Tibial artery (tissue), 4 donors: ENCODE measurements around the gene ZNF277.

Experiments used
- DNase-seq, 2 donors: peaks; one replicate each; pipeline ENCODE4 v3.0.0-alpha.2; 2019
- H3K27ac ChIP-seq, 2 donors: fragments of 200-600 bp; sonication (generic) in 1 of 2; 1 replicate in 1 of 2; 2 replicates in 1 of 2; pipeline ENCODE4 v1.5.1; 2018 to 2019; ENCODE audit warnings: mild to moderate bottlenecking in 1 of 2
- H3K27me3 ChIP-seq, 2 donors: fragments of 200-600 bp; sonication (generic) in 1 of 2; one replicate each; pipeline versions ENCODE4 v1.5.1 to v1.6.0; 2016 to 2019
- H3K36me3 ChIP-seq, 3 donors: fragments of 200-600 bp; sonication (generic) in 2 of 3; one replicate each; pipeline ENCODE4 v1.5.1; 2016 to 2019; ENCODE audit warnings: mild to moderate bottlenecking in 2 of 3
- H3K4me1 ChIP-seq, 4 donors: fragments of 200-600 bp; sonication (generic) in 2 of 4; 1 replicate in 3 of 4; 2 replicates in 1 of 4; pipeline ENCODE4 v1.5.1; 2016 to 2019
- H3K4me3 ChIP-seq, 2 donors: fragments of 200-600 bp; sonication (generic) in 1 of 2; 1 replicate in 1 of 2; 2 replicates in 1 of 2; pipeline ENCODE4 v1.5.1; 2018 to 2019; ENCODE audit warnings: mild to moderate bottlenecking in 2 of 2
- H3K9me3 ChIP-seq, 3 donors: fragments of 200-600 bp; sonication (generic) in 1 of 3; one replicate each; pipeline ENCODE4 v1.5.1; 2016 to 2019
- intact Hi-C: fragments of 100-400 bp; cut with DNase I; formaldehyde crosslinking; loops from one replicate; pipeline ENCODE4 v1.15.0; 2023; ENCODE audit warnings: low total_unique reads
- TF ChIP-seq, protein P1 (sequence below), 2 experiments: fragments of 200-600 bp in 1 of 2; fragments of 450-650 bp in 1 of 2; IDR thresholded peaks; one replicate each; pipeline ENCODE4 v1.5.1; 2017 to 2019; ENCODE audit warnings: antibody characterized with exemption in 2 of 2, mild to moderate bottlenecking in 1 of 2, moderate library complexity in 1 of 2

The ZNF277 gene

DNA sequence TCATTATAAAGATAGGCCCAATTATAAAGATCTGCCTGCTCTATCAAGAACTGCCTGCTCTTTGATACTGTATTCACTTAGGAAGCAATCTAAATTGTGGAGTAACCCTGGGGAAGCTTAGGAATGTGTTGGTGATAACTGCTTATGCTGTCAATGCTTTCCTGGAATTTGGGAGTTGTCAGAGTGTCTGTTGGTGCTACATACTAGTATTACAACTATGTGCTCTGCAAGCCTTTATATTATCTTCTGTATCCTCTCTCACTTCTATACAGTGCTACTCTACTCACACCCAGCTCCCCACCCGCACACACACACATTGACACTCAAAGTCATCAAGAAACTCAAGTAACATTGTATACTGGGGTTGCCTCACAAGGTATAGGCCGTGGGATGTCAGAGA lies 6.1 kb downstream of the ZNF277 start:
- H3K36me3 ChIP-seq = no peaks in the 10 kb centered on the region
- H3K27ac ChIP-seq = no peak overlapping the region
- H3K27me3 ChIP-seq = no peaks in the 10 kb centered on the region
- H3K4me1 ChIP-seq = peaks cover 0 to 14% (median under 1%) of the 10 kb centered on the region in 4 donors
- H3K9me3 ChIP-seq = no peaks in the 10 kb centered on the region
- intact Hi-C loops = no loop called here
- no peak overlapping the region for H3K4me3 ChIP-seq
- no peak for DNase-seq
- TF ChIP-seq, protein P1, sequence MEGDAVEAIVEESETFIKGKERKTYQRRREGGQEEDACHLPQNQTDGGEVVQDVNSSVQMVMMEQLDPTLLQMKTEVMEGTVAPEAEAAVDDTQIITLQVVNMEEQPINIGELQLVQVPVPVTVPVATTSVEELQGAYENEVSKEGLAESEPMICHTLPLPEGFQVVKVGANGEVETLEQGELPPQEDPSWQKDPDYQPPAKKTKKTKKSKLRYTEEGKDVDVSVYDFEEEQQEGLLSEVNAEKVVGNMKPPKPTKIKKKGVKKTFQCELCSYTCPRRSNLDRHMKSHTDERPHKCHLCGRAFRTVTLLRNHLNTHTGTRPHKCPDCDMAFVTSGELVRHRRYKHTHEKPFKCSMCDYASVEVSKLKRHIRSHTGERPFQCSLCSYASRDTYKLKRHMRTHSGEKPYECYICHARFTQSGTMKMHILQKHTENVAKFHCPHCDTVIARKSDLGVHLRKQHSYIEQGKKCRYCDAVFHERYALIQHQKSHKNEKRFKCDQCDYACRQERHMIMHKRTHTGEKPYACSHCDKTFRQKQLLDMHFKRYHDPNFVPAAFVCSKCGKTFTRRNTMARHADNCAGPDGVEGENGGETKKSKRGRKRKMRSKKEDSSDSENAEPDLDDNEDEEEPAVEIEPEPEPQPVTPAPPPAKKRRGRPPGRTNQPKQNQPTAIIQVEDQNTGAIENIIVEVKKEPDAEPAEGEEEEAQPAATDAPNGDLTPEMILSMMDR (IDR thresholded peaks at IDR 0.05) = no peak

DNA sequence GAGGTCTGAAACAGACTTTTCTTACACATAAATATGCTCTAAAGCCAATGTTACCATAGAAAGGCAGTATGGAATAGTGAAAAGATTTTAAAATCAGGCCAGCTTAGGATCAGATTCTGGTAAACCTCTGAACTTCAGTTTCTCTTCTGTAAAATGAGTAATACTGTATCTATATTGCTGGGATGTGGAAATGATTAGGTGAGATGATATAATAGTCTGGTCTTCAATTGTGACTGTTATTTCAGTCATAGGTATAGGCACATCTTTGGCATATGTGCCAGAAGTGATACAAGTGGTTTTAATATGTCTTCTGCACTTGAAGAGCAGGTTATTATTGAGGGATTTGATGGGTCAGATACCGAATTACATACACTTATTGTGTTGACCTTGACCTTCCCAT lies 7.2 kb downstream of the ZNF277 start:
- Histone ChIP-seq H3K27ac (no peak overlapping the region), H3K4me3 (no peak overlapping the region), H3K36me3 (no peaks in the 10 kb centered on the region), H3K9me3 (no peaks in the 10 kb centered on the region), H3K4me1 (peaks cover 0 to 7% (median 0%) of the 10 kb centered on the region in 4 donors), H3K27me3 (no peaks in the 10 kb centered on the region)
- intact Hi-C loops = no loop called here
- TF ChIP-seq, protein P1 (IDR thresholded peaks at IDR 0.05) = no peak
- DNase-seq = no peak

DNA sequence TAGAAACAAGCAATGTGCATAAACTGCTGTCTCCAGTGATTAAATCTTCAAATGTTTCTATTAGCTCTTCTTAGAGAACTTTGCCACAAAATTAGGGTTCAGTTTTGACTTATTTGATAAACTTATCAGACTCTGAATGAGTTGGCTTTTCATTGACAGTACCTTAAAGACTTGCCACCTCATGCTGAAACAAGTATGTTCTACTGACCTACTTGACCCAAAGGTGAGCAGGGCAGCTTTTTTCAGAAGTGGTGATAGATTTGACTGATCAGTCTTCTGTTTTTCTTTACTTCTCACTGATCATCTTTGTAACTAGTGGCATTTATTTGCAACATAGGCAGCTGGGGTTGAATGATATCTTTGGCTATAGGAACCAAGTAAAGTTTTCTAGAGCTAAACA lies 7.8 kb downstream of the ZNF277 start:
- DNase-seq = no peak
- Histone ChIP-seq H3K27me3 (no peaks in the 10 kb centered on the region), H3K4me1 (peaks cover 0 to 7% (median 0%) of the 10 kb centered on the region in 4 donors), H3K9me3 (no peaks in the 10 kb centered on the region), H3K27ac (no peak overlapping the region), H3K36me3 (no peaks in the 10 kb centered on the region), H3K4me3 (no peak overlapping the region)
- TF ChIP-seq, protein P1 (IDR thresholded peaks at IDR 0.05) = no peak
- intact Hi-C loops = no loop called here

DNA sequence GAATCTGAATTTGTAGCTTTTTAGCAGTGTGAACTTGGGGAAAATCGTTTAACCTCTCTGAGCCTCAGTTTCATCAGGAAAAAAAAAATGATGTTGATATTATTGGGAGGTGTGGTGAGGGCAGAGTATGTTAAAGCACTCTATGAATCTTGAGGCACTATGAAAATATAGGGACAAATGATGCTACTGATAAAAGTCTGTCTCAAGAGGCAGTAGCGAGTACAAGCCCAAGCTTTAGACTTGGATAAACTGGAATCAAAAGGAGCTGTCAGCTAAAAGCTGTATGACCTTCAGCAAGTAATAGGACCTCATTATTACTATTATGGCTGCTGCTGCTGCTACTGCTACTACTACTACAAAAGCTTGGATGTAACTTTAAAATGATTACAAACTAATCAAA lies 8.4 kb downstream of the ZNF277 start:
- intact Hi-C loops = no loop called here

DNA sequence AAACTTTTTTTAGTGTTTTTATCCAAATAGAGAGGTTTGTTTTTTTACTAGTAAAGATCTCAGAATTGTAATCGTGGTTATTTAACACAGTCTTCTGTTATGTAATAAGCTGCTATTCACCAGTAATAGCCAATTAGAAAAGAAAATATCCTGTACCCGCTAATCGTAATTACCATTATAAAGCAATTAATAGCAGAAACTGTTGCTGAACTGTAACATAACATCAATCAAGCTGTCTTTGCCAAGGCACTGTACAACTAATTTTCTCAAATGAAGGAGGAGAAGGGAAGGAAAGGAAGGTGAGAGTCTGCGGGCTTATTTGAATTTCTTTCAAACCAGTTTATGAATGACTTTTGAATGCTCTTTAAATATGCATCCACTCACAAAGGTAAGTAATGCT lies 9.3 kb downstream of the ZNF277 start:
- intact Hi-C loops = no loop called here
- TF ChIP-seq, protein P1 (IDR thresholded peaks at IDR 0.05) = no peak

More for the DNA sequence above, 8.4 kb downstream of the ZNF277 start:
- DNase-seq = no peak
- Histone ChIP-seq H3K27ac (no peak overlapping the region), H3K4me1 (peaks cover 0 to 7% (median 0%) of the 10 kb centered on the region in 4 donors), H3K27me3 (no peaks in the 10 kb centered on the region), H3K9me3 (no peaks in the 10 kb centered on the region), H3K4me3 (no peak overlapping the region), H3K36me3 (no peaks in the 10 kb centered on the region)
- TF ChIP-seq, protein P1 (IDR thresholded peaks at IDR 0.05) = no peak

DNA sequence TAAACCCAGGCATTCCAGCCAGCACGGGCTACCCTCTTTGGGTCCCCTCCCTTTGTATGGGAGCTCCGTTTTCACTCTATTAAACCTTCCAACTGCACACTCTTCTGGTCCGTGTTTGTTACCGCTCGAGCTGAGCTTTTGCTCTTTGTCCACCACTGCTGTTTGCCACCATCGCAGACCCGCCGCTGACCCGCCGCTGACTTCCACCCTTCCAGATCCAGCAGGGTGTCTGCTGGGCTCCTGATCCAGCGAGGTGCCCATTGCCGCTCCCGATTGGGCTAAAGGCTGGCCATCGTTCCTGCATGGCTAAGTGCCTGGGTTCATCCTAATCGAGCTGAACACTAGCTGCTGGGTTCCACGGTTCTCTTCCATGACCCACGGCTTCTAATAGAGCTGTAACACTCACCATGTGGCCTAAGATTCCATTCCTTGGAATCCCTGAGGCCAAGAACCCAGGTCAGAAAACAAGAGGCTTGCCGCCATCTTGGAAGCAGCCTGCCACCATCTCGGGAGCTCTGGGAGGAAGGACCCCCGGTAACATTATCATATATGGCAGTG lies 14.5 kb downstream of the ZNF277 start:
- intact Hi-C loops = no loop called here
- TF ChIP-seq, protein P1 (IDR thresholded peaks at IDR 0.05) = no peak
- H3K36me3 ChIP-seq = no peaks in the 10 kb centered on the region
- no peak for DNase-seq
- H3K27ac ChIP-seq = no peak overlapping the region
- no peaks in the 10 kb centered on the region for H3K27me3 ChIP-seq
- no peak overlapping the region for H3K4me3 ChIP-seq
- H3K9me3 ChIP-seq = no peaks in the 10 kb centered on the region
- H3K4me1 ChIP-seq = peaks cover 0 to 13% (median 2%) of the 10 kb centered on the region in 4 donors

More for the DNA sequence above, 9.3 kb downstream of the ZNF277 start:
- no peak overlapping the region for H3K4me3 ChIP-seq
- no peaks in the 10 kb centered on the region for H3K9me3 ChIP-seq
- DNase-seq = no peak
- H3K27ac ChIP-seq = no peak overlapping the region
- no peaks in the 10 kb centered on the region for H3K36me3 ChIP-seq
- peaks cover 0 to 7% (median 0%) of the 10 kb centered on the region in 4 donors for H3K4me1 ChIP-seq
- H3K27me3 ChIP-seq = no peaks in the 10 kb centered on the region
